ENCODE results near the gene PLXNA2. TPM values are rescaled to one million over a fixed set of nuclear protein-coding genes. Genes with fewer than 3 reads are reported as not detected.

The PLXNA2 gene
- total RNA-seq, 1 donor from 2014 or later = 9.0 TPM

DNA sequence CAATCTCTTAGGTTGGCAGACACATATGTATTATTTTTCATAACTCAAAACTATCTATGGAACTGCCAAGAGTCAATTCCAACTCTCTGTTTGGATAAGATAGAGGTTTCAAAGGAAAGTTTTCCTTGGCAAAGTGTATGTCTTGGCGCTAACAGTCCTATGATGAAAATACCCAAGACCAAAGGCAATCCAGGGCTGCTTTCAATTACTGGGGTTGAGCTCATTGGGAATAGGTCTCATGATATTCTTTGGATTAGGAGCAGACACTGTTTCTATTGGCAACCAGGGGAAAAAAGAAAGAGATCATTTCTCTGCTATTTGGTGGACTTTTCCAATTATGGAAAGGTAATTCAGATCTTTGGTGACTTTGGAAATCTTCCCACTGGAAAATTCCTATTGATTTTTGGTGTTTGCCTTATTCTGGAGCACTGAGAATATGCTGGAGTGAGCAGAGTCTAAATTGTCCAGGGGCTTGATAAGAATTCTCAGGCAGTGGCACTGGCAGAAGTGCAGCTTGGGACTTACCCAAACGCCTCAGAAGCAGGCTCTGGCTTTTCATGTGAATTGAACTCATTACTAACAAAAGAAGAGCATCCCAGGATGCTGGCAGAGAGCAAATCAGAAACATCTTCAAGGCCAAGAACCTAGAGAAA lies 20.4 kb upstream of the PLXNA2 start:
- TF ChIP-seq, protein P1, sequence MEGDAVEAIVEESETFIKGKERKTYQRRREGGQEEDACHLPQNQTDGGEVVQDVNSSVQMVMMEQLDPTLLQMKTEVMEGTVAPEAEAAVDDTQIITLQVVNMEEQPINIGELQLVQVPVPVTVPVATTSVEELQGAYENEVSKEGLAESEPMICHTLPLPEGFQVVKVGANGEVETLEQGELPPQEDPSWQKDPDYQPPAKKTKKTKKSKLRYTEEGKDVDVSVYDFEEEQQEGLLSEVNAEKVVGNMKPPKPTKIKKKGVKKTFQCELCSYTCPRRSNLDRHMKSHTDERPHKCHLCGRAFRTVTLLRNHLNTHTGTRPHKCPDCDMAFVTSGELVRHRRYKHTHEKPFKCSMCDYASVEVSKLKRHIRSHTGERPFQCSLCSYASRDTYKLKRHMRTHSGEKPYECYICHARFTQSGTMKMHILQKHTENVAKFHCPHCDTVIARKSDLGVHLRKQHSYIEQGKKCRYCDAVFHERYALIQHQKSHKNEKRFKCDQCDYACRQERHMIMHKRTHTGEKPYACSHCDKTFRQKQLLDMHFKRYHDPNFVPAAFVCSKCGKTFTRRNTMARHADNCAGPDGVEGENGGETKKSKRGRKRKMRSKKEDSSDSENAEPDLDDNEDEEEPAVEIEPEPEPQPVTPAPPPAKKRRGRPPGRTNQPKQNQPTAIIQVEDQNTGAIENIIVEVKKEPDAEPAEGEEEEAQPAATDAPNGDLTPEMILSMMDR (IDR thresholded peaks at IDR 0.05; ENCODE audit: insufficient read depth, low read length, severe bottlenecking) = no peak
- no peak overlapping the region for H3K4me3 ChIP-seq (ENCODE audit: low read depth, low read length)
- H3K27me3 ChIP-seq (ENCODE audit: control insufficient read depth, insufficient read depth, low read length) = peaks cover 16% of the 10 kb centered on the region
- FAIRE-seq = no peak
- no peaks in the 10 kb centered on the region for H3K36me3 ChIP-seq (ENCODE audit: control insufficient read depth, insufficient read depth, low read length)
- no peak for DNase-seq (ENCODE audit: low read depth)

DNA sequence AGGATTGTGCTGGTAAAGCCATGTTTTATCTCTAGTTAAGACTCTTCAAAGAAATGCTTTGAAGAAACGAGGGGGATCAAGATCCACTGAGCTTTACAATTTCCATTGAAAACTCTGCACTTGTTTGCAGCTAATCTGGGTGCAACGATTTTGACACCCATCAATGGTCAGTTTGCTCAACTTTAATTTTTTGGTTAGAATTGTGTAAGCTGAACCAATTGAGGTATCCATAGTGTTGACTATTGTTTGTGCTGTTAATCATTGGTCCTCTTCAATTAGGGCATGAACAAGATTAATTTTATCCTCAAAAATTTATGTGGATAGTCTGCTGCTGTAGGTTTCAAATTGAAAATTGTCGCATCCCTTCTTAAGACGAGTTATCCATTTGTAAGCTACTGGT lies 17.7 kb upstream of the PLXNA2 start:
- Histone ChIP-seq H3K4me3 (ENCODE audit: low read depth, low read length) (no peak overlapping the region), H3K36me3 (ENCODE audit: control insufficient read depth, insufficient read depth, low read length) (no peaks in the 10 kb centered on the region), H3K27me3 (ENCODE audit: control insufficient read depth, insufficient read depth, low read length) (peaks cover 6% of the 10 kb centered on the region)
- no peak for DNase-seq (ENCODE audit: low read depth)
- FAIRE-seq = no peak
- TF ChIP-seq, protein P1 (IDR thresholded peaks at IDR 0.05; ENCODE audit: insufficient read depth, low read length, severe bottlenecking) = no peak

GRCh38 chr1:208258277-208258676 lies 14.1 kb upstream of the PLXNA2 start:
- TF ChIP-seq, protein P1 (IDR thresholded peaks at IDR 0.05; ENCODE audit: insufficient read depth, low read length, severe bottlenecking) = no peak

DNA sequence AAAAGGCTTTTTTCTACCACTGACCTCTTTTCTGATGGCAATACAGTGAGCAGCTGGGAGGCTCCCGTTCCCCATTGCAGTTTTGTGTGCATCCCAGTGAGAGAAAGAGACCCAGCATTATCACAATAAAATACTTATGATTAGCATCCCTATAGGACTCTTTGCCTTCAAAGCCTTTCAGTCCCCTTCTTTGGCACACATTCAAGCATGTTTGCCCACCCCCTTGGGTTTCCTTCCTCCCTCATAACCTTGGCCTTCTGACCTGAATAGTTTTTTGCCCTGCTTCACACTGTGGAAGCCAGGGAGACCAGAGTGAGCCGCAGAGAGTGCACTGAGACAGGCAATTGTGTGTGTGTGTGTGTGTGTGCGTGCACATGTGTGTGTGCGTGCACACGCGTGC lies 13.2 kb upstream of the PLXNA2 start:
- peaks cover 8% of the 10 kb centered on the region for H3K27me3 ChIP-seq (ENCODE audit: control insufficient read depth, insufficient read depth, low read length)
- FAIRE-seq (no peak), DNase-seq (ENCODE audit: low read depth) (no peak)
- TF ChIP-seq, protein P1 (IDR thresholded peaks at IDR 0.05; ENCODE audit: insufficient read depth, low read length, severe bottlenecking) = no peak
- H3K36me3 ChIP-seq (ENCODE audit: control insufficient read depth, insufficient read depth, low read length) = no peaks in the 10 kb centered on the region
- H3K4me3 ChIP-seq (ENCODE audit: low read depth, low read length) = no peak overlapping the region

More at GRCh38 chr1:208258277-208258676, 14.1 kb upstream of the PLXNA2 start:
- peaks cover 8% of the 10 kb centered on the region for H3K27me3 ChIP-seq (ENCODE audit: control insufficient read depth, insufficient read depth, low read length)
- DNase-seq (ENCODE audit: low read depth) (no peak), FAIRE-seq (no peak)
- no peaks in the 10 kb centered on the region for H3K36me3 ChIP-seq (ENCODE audit: control insufficient read depth, insufficient read depth, low read length)
- no peak overlapping the region for H3K4me3 ChIP-seq (ENCODE audit: low read depth, low read length)

DNA sequence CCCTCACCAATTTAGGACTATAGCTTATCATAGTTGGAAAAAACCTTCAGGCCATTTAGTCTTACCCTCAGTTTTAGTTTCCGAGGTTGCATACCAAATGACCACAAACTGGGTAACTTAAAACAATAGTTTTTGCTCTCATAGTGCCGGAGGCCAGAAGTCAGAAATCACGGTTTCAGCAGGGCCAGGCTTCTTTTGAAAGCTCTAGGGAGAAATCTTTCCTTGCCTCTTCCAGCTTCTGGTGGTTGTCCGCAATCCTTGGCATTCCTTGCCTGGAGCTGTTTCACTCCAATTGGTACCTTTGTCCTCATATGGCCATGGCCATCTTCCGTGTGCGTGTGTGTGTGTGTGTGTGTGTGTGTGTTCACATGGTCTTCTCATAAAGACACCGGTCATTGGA lies 12.4 kb upstream of the PLXNA2 start:
- DNase-seq (ENCODE audit: low read depth) (no peak), FAIRE-seq (no peak)
- Histone ChIP-seq H3K36me3 (ENCODE audit: control insufficient read depth, insufficient read depth, low read length) (no peaks in the 10 kb centered on the region), H3K4me3 (ENCODE audit: low read depth, low read length) (no peak overlapping the region), H3K27me3 (ENCODE audit: control insufficient read depth, insufficient read depth, low read length) (peaks cover 5% of the 10 kb centered on the region)
- TF ChIP-seq, protein P1 (IDR thresholded peaks at IDR 0.05; ENCODE audit: insufficient read depth, low read length, severe bottlenecking) = no peak

DNA sequence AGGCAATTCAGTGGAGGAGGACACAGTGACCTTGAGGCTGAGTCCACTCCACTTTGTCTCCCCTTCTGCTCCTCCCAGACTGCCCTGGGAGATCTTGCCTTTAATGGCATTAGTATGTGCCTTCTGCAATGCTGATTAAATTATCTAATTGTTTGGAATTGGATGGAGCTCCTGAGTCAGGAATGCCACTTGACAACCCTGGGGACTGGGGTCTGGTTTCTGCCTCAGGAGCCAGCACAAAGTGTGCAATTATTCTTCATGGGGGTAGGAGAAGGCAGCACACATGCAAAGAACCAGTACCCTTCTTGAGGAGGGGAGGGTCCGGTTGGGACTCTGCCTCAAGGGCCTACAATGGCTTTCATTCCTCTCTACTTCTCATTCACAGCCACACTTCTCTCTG lies 11.9 kb upstream of the PLXNA2 start:
- Histone ChIP-seq H3K27me3 (ENCODE audit: control insufficient read depth, insufficient read depth, low read length) (peaks cover 4% of the 10 kb centered on the region), H3K4me3 (ENCODE audit: low read depth, low read length) (no peak overlapping the region), H3K36me3 (ENCODE audit: control insufficient read depth, insufficient read depth, low read length) (no peaks in the 10 kb centered on the region)
- DNase-seq (ENCODE audit: low read depth) (no peak), FAIRE-seq (no peak)
- TF ChIP-seq, protein P1 (IDR thresholded peaks at IDR 0.05; ENCODE audit: insufficient read depth, low read length, severe bottlenecking) = no peak

Measured in bronchial epithelial cell (primary cell).